PC-9 (cell line): ENCODE results near the gene IL17C. TPM values are rescaled to one million over a fixed set of nuclear protein-coding genes. Genes with fewer than 3 reads are reported as not detected.

Source experiments
- BruUV-seq: library from RNA; stranded (reverse); fragments of 400-500 nt; replicated peaks from 2 replicates; lab custom pipeline; 2021; lab: Mats Ljungman, UMichigan
- CTCF ChIA-PET: fragments of 300-600 bp; sonication (Branson Sonifier 250); formaldehyde crosslinking; loops from one replicate; lab custom pipeline; 2022; ENCODE audit warnings: antibody characterized with exemption; lab: Charles Lee
- POLR2A ChIA-PET: fragments of 300-600 bp; sonication (Branson Sonifier 250); formaldehyde crosslinking; loops from one replicate; lab custom pipeline; 2022; ENCODE audit warnings: antibody characterized with exemption; ENCODE audit not compliant: unreplicated experiment; lab: Charles Lee
- DNase-seq, 2 experiments: peaks; one replicate each; pipeline versions ENCODE4 v3.0.0 to v3.0.0-alpha.2; 2015 to 2022; ENCODE audit warnings: mixed read lengths in 1 of 2
- H2AFZ ChIP-seq: fragments of 200-600 bp; sonication (generic); 2 replicates; pipeline ENCODE4 v1.8.1; 2017; ENCODE audit warnings: antibody characterized with exemption
- H3F3A ChIP-seq: fragments of 200-600 bp; sonication (generic); 2 replicates; pipeline ENCODE4 v1.8.1; 2017; ENCODE audit warnings: antibody characterized with exemption, mild to moderate bottlenecking, low read depth; ENCODE audit not compliant: insufficient read depth
- H3K27ac ChIP-seq: fragments of 200-600 bp; sonication (generic); 2 replicates; pipeline ENCODE4 v1.6.1; 2016; ENCODE audit warnings: mixed run types
- H3K27me3 ChIP-seq: fragments of 200-600 bp; sonication (generic); 2 replicates; pipeline ENCODE4 v1.6.1; 2016; ENCODE audit warnings: low read depth, mixed run types; ENCODE audit not compliant: insufficient read depth
- H3K36me3 ChIP-seq: fragments of 200-600 bp; sonication (generic); 2 replicates; pipeline ENCODE4 v1.6.1; 2016; ENCODE audit warnings: low read depth, mixed run types
- H3K4me1 ChIP-seq: fragments of 200-600 bp; sonication (generic); replicated peaks from 2 replicates; pipeline ENCODE4 v1.6.1; 2016; ENCODE audit warnings: mixed run types; ENCODE audit not compliant: insufficient read depth
- H3K4me2 ChIP-seq: fragments of 200-600 bp; sonication (generic); 2 replicates; pipeline ENCODE4 v1.6.1; 2017; ENCODE audit warnings: mixed run types
- H3K4me3 ChIP-seq: fragments of 200-600 bp; sonication (generic); 2 replicates; pipeline ENCODE4 v1.6.1; 2016; ENCODE audit warnings: mixed run types
- H3K79me2 ChIP-seq: fragments of 200-600 bp; sonication (generic); 2 replicates; pipeline ENCODE4 v1.6.1; 2017; ENCODE audit warnings: low read depth, mixed run types
- H3K9me2 ChIP-seq: fragments of 200-600 bp; sonication (generic); 2 replicates; pipeline ENCODE4 v1.8.1; 2017; ENCODE audit warnings: mild to moderate bottlenecking; ENCODE audit not compliant: insufficient read depth
- H3K9me3 ChIP-seq: fragments of 200-600 bp; sonication (generic); 2 replicates; pipeline ENCODE4 v1.8.1; 2016; ENCODE audit warnings: low read depth; ENCODE audit not compliant: insufficient read depth
- H4K20me1 ChIP-seq: fragments of 200-600 bp; sonication (generic); 2 replicates; pipeline ENCODE4 v1.8.1; 2017; ENCODE audit not compliant: insufficient read depth
- EZH2 ChIP-seq: fragments of 200-600 bp; sonication (generic); IDR thresholded peaks from 2 replicates; pipeline ENCODE4 v1.8.0; 2017; ENCODE audit warnings: antibody characterized with exemption, low read depth
- intact Hi-C: fragments of 100-400 bp; cut with micrococcal nuclease; formaldehyde crosslinking; loops from one replicate; pipeline ENCODE4 v1.10.0; 2022; ENCODE audit not compliant: unreplicated experiment
- total RNA-seq: library from RNA; stranded (reverse); gene quantifications from 2 replicates; pipeline ENCODE4 v1.2.3, GENCODE V29; 2021
- TF ChIP-seq, protein P1 (sequence below): fragments of 200-600 bp; sonication (generic); conservative IDR thresholded peaks from 2 replicates; pipeline ENCODE4 v1.6.1; 2017; ENCODE audit warnings: mixed run types, antibody characterized with exemption, mild to moderate bottlenecking, moderate library complexity

Gene IL17C
- total RNA-seq, 1 experiment from 2014 or later = not detected

DNA sequence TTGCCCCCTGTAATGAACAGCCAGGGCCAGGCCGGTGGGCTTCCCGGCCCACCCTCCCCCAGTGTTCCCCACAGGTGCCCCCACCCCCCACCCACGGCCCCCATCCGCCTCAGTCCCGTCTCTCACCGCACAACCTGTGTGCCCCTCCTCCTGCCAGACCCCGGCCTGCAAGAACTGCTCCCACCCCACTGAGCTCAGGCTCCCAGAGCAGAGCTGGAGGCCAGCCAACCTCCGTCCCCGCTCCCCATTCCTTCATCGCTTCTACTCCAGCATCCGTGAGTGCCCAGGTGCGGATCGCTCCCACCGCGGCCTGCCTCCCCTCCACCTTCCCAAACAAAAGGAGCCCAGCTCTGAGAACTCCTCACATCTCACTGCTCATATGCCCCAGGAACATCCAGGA lies 20.3 kb downstream of the IL17C start:
- CTCF ChIA-PET = no interaction called here
- DNase-seq = no peak
- Histone ChIP-seq H3K9me3 (no peaks in the 10 kb centered on the region), H3K79me2 (peaks cover 29% of the 10 kb centered on the region), H3K4me3 (no peak overlapping the region), H3K36me3 (no peaks in the 10 kb centered on the region), H2AFZ (no peak overlapping the region), H3F3A (peaks cover 10% of the 10 kb centered on the region; the same call in 1 of the 2 replicates), H3K27ac (no peak overlapping the region), H3K27me3 (no peaks in the 10 kb centered on the region), H3K9me2 (no peaks in the 10 kb centered on the region), H4K20me1 (no peaks in the 10 kb centered on the region; the same call in 1 of the 2 replicates), H3K4me2 (no peak overlapping the region), H3K4me1 (peaks cover 9% of the 10 kb centered on the region)
- intact Hi-C loops = no loop called here
- BruUV-seq = no TSS peak
- TF ChIP-seq EZH2 = no peak
- TF ChIP-seq, protein P1, sequence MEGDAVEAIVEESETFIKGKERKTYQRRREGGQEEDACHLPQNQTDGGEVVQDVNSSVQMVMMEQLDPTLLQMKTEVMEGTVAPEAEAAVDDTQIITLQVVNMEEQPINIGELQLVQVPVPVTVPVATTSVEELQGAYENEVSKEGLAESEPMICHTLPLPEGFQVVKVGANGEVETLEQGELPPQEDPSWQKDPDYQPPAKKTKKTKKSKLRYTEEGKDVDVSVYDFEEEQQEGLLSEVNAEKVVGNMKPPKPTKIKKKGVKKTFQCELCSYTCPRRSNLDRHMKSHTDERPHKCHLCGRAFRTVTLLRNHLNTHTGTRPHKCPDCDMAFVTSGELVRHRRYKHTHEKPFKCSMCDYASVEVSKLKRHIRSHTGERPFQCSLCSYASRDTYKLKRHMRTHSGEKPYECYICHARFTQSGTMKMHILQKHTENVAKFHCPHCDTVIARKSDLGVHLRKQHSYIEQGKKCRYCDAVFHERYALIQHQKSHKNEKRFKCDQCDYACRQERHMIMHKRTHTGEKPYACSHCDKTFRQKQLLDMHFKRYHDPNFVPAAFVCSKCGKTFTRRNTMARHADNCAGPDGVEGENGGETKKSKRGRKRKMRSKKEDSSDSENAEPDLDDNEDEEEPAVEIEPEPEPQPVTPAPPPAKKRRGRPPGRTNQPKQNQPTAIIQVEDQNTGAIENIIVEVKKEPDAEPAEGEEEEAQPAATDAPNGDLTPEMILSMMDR = no peak
- POLR2A ChIA-PET = no interaction called here

DNA sequence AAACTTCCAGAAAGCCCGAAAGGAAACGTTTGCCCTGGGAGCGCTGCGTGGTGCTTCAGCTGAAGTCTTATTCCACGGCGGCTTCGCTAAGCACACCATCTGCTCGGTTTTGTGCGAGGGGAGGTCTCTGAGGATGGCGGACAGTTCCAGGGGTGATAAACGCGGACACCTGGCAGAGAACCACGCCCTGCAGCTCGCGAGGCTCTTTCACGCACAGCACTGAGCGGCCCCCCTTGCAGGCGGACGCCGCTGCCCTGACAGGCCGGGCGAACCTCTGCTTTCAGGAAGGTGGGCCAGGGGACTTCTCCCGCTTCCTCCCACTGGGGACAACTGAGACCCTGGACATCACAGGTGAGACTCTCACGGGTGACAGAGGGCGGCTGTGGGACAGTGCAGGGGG lies 20.8 kb downstream of the IL17C start:
- no peaks in the 10 kb centered on the region for H3K9me2 ChIP-seq
- no peak overlapping the region for H3K4me3 ChIP-seq
- peaks cover 9% of the 10 kb centered on the region for H3K4me1 ChIP-seq
- POLR2A ChIA-PET = no interaction called here
- no peak for TF ChIP-seq EZH2
- TF ChIP-seq, protein P1 = no peak
- no peak overlapping the region for H3K27ac ChIP-seq
- no peaks in the 10 kb centered on the region for H3K27me3 ChIP-seq
- H3F3A ChIP-seq = peaks cover 10% of the 10 kb centered on the region; the same call in 1 of the 2 replicates
- no TSS peak for BruUV-seq
- CTCF ChIA-PET = no interaction called here
- H2AFZ ChIP-seq = no peak overlapping the region
- H3K79me2 ChIP-seq = peaks cover 29% of the 10 kb centered on the region
- intact Hi-C loops = no loop called here
- no peak overlapping the region for H3K4me2 ChIP-seq
- H3K9me3 ChIP-seq = no peaks in the 10 kb centered on the region
- H3K36me3 ChIP-seq = no peaks in the 10 kb centered on the region
- DNase-seq = no peak
- no peaks in the 10 kb centered on the region; the same call in 1 of the 2 replicates for H4K20me1 ChIP-seq

DNA sequence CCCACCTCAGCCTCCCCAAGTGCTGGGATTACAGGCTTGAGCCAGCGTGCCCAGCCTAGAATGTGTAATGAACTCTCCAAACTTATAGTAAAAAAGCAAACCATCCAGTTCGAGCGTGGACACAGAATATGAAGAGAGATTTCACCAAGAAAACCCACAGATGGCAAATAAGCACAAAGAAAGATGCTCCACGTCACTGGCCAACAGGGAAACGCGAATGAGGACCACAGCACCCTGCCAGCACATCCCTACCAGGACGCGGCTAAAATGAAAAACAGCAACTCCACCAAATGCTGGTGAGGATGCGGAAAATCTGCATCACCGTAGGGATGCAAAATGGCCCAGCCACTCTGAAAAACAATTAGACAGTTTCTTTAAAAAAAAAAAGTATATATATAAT lies 23.1 kb downstream of the IL17C start:
- Histone ChIP-seq H3K4me2 (no peak overlapping the region), H3K9me2 (no peaks in the 10 kb centered on the region), H3K4me1 (peaks cover 9% of the 10 kb centered on the region), H3K27ac (no peak overlapping the region), H3K27me3 (no peaks in the 10 kb centered on the region), H2AFZ (no peak overlapping the region), H4K20me1 (no peaks in the 10 kb centered on the region; the same call in 1 of the 2 replicates), H3K79me2 (peaks cover 29% of the 10 kb centered on the region), H3F3A (peaks cover 16% of the 10 kb centered on the region; the same call in 1 of the 2 replicates), H3K9me3 (no peaks in the 10 kb centered on the region), H3K4me3 (no peak overlapping the region), H3K36me3 (no peaks in the 10 kb centered on the region)
- TF ChIP-seq, protein P1 = no peak
- no peak for TF ChIP-seq EZH2
- intact Hi-C loops = loop anchor here (5.0 kb wide), 1 partner anchor 96 kb away; no protein-coding TSS in a partner anchor
- ChIA-PET CTCF (no interaction called here), POLR2A (no interaction called here)
- BruUV-seq = no TSS peak
- no peak for DNase-seq
